Stimulated activated CD4-positive, alpha-beta T cell treated with anti-CD3 and anti-CD28 coated beads, TNF-alpha, amount 100 ng/mL, for 1 hour (primary cell): ENCODE measurements around the gene NTSR1.

ENCODE experiments used
- DNase-seq, 3 donors: peaks; one replicate each; pipeline ENCODE4 v3.0.0-alpha.2; 2020; ENCODE audit warnings: low read depth in 3 of 3, low spot score in 1 of 3

Gene NTSR1

GRCh38 chr20:62708591-62709536 lies at the start of gene NTSR1:
NTSR1 (plus strand) TSS chr20:62708836; CDS start chr20:62709208, 372 bp downstream.
- no peak for DNase-seq

- no peak for DNase-seq
These were observed 49.0 kb upstream of the NTSR1 start for GRCh38 chr20:62659488-62660239.

GRCh38 chr20:62660240-62660615 lies 48.4 kb upstream of the NTSR1 start:
- no peak for DNase-seq

GRCh38 chr20:62660768-62661167 lies 47.9 kb upstream of the NTSR1 start:
- no peak for DNase-seq

GRCh38 chr20:62661647-62662046 lies 47.0 kb upstream of the NTSR1 start:
- DNase-seq: no peak

GRCh38 chr20:62662422-62662821 lies 46.2 kb upstream of the NTSR1 start:
- DNase-seq: no peak

GRCh38 chr20:62663145-62664018 lies 45.3 kb upstream of the NTSR1 start:
- no peak for DNase-seq

GRCh38 chr20:62664019-62664971 lies 44.3 kb upstream of the NTSR1 start:
- DNase-seq: no peak

- DNase-seq: no peak
These were observed 43.4 kb upstream of the NTSR1 start for GRCh38 chr20:62665153-62665754.

GRCh38 chr20:62665826-62666735 lies 42.6 kb upstream of the NTSR1 start:
- no peak for DNase-seq

GRCh38 chr20:62666736-62667529 lies 41.7 kb upstream of the NTSR1 start:
- no peak for DNase-seq

- no peak for DNase-seq
These were observed 40.9 kb upstream of the NTSR1 start for GRCh38 chr20:62667530-62668440.

GRCh38 chr20:62668441-62669027 lies 40.1 kb upstream of the NTSR1 start:
- no peak for DNase-seq

- DNase-seq: no peak
These were observed 39.4 kb upstream of the NTSR1 start for GRCh38 chr20:62669249-62669648.

GRCh38 chr20:62670156-62670555 lies 38.5 kb upstream of the NTSR1 start:
- DNase-seq: no peak

- DNase-seq: no peak
These were observed 37.6 kb upstream of the NTSR1 start for GRCh38 chr20:62670998-62671397.
